ENCODE measurements around the gene TSEN2. TPM values are rescaled to one million over a fixed set of nuclear protein-coding genes. Genes with fewer than 3 reads are reported as not detected.

The TSEN2 gene
- total RNA-seq, 1 donor from 2014 or later: 11.5 TPM

GRCh38 chr3:12553921-12554391 lies 69.7 kb downstream of the TSEN2 start:
- no peak for TF ChIP-seq CTCF (IDR thresholded peaks at IDR 0.05)
- peaks cover 21% of the 10 kb centered on the region for H3K4me1 Mint-ChIP-seq (ENCODE audit: unreplicated experiment)
- H3K4me3 Mint-ChIP-seq (ENCODE audit: unreplicated experiment): no peak overlapping the region

GRCh38 chr3:12556314-12556689 lies 72.0 kb downstream of the TSEN2 start:
- peak overlapping the region; percentile 90 for H3K4me3 Mint-ChIP-seq (ENCODE audit: unreplicated experiment)
- DNase-seq (ENCODE audit: extremely low spot score, unreplicated experiment): no peak
- H3K4me1 Mint-ChIP-seq (ENCODE audit: unreplicated experiment): peaks cover 34% of the 10 kb centered on the region
- H3K27me3 Mint-ChIP-seq (ENCODE audit: unreplicated experiment): peaks cover 7% of the 10 kb centered on the region
- H3K9me3 Mint-ChIP-seq (ENCODE audit: unreplicated experiment): no peaks in the 10 kb centered on the region
- no peak for TF ChIP-seq CTCF (IDR thresholded peaks at IDR 0.05)
- no peaks in the 10 kb centered on the region for H3K36me3 Mint-ChIP-seq (ENCODE audit: unreplicated experiment)
- H3K27ac Mint-ChIP-seq (ENCODE audit: unreplicated experiment): peak overlapping the region; percentile 89

More at GRCh38 chr3:12553921-12554391, 69.7 kb downstream of the TSEN2 start:
- Mint-ChIP-seq H3K9me3 (ENCODE audit: unreplicated experiment) (no peaks in the 10 kb centered on the region), H3K36me3 (ENCODE audit: unreplicated experiment) (no peaks in the 10 kb centered on the region), H3K27me3 (ENCODE audit: unreplicated experiment) (peaks cover 7% of the 10 kb centered on the region), H3K27ac (ENCODE audit: unreplicated experiment) (no peak overlapping the region)
- DNase-seq (ENCODE audit: extremely low spot score, unreplicated experiment): no peak

GRCh38 chr3:12556690-12557472 lies 72.6 kb downstream of the TSEN2 start, which contains the start of gene MKRN2:
Gene MKRN2 (plus strand): TSS chr3:12557087. CDS start chr3:12557151, 64 bp downstream.
- TF ChIP-seq CTCF (IDR thresholded peaks at IDR 0.05): no peak
- Mint-ChIP-seq H3K4me3 (ENCODE audit: unreplicated experiment) (peak within 1 kb of the TSS; percentile 90), H3K27ac (ENCODE audit: unreplicated experiment) (peak within 1 kb of the TSS; percentile 91), H3K4me1 (ENCODE audit: unreplicated experiment) (peaks cover 35% of the 10 kb centered on the region), H3K27me3 (ENCODE audit: unreplicated experiment) (peaks cover 7% of the 10 kb centered on the region), H3K9me3 (ENCODE audit: unreplicated experiment) (no peaks in the 10 kb centered on the region), H3K36me3 (ENCODE audit: unreplicated experiment) (no peaks in the 10 kb centered on the region)
- peak; percentile 95 for DNase-seq (ENCODE audit: extremely low spot score, unreplicated experiment)

GRCh38 chr3:12557473-12558100 lies 73.3 kb downstream of the TSEN2 start:
- Mint-ChIP-seq H3K27me3 (ENCODE audit: unreplicated experiment) (peaks cover 7% of the 10 kb centered on the region), H3K36me3 (ENCODE audit: unreplicated experiment) (no peaks in the 10 kb centered on the region), H3K9me3 (ENCODE audit: unreplicated experiment) (no peaks in the 10 kb centered on the region), H3K4me1 (ENCODE audit: unreplicated experiment) (peaks cover 39% of the 10 kb centered on the region), H3K27ac (ENCODE audit: unreplicated experiment) (peak overlapping the region; percentile 91), H3K4me3 (ENCODE audit: unreplicated experiment) (peak overlapping the region; percentile 90)
- no peak for DNase-seq (ENCODE audit: extremely low spot score, unreplicated experiment)
- no peak for TF ChIP-seq CTCF (IDR thresholded peaks at IDR 0.05)

GRCh38 chr3:12558706-12559105 lies 74.4 kb downstream of the TSEN2 start:
- Mint-ChIP-seq H3K4me1 (ENCODE audit: unreplicated experiment) (peaks cover 46% of the 10 kb centered on the region), H3K36me3 (ENCODE audit: unreplicated experiment) (no peaks in the 10 kb centered on the region), H3K9me3 (ENCODE audit: unreplicated experiment) (no peaks in the 10 kb centered on the region), H3K27me3 (ENCODE audit: unreplicated experiment) (peaks cover under 1% of the 10 kb centered on the region), H3K27ac (ENCODE audit: unreplicated experiment) (peak overlapping the region; percentile 91), H3K4me3 (ENCODE audit: unreplicated experiment) (peak overlapping the region; percentile 90)
- DNase-seq (ENCODE audit: extremely low spot score, unreplicated experiment): no peak
- no peak for TF ChIP-seq CTCF (IDR thresholded peaks at IDR 0.05)

Measured in osteocyte (in vitro differentiated cells).